A673 (cell line): ENCODE results near the gene SRM. TPM values are rescaled to one million over a fixed set of nuclear protein-coding genes. Genes with fewer than 3 reads are reported as not detected.
"Not testable (repeated sequence)": the region's sequence is repeated elsewhere in the genome, so short reads cannot be mapped to it uniquely, and the experiment has no call there.

Experiments
- BruUV-seq: library from RNA; stranded (reverse); fragments of 400-500 nt; replicated peaks from 2 replicates; lab custom pipeline; 2021; lab: Mats Ljungman, UMichigan
- CTCF ChIA-PET: fragments of 300-600 bp; sonication (Branson Sonifier 250); formaldehyde crosslinking; loops from one replicate; lab custom pipeline; 2022; ENCODE audit warnings: antibody characterized with exemption; lab: Charles Lee
- POLR2A ChIA-PET: fragments of 300-600 bp; sonication (Branson Sonifier 250); formaldehyde crosslinking; loops from one replicate; lab custom pipeline; 2022; ENCODE audit warnings: antibody characterized with exemption; ENCODE audit not compliant: low non-redundant PET; lab: Charles Lee
- DNase-seq: peaks from one replicate; pipeline ENCODE4 v3.0.0-alpha.2; 2015; ENCODE audit warnings: low spot score
- H3K27ac ChIP-seq: fragments of 200-600 bp; sonication (generic); 2 replicates; pipeline ENCODE4 v1.5.1; 2016; ENCODE audit warnings: mixed run types, low read depth, mild to moderate bottlenecking, mixed read lengths, antibody characterized with exemption, low read length; ENCODE audit not compliant: poor library complexity, severe bottlenecking
- H3K27me3 ChIP-seq: fragments of 200-600 bp; sonication (generic); replicated peaks from 2 replicates; pipeline ENCODE4 v1.6.1; 2017; ENCODE audit warnings: mixed run types, low read depth, mild to moderate bottlenecking, mixed read lengths, antibody characterized with exemption, low read length; ENCODE audit not compliant: insufficient read depth, poor library complexity
- H3K36me3 ChIP-seq: fragments of 200-600 bp; sonication (generic); 2 replicates; pipeline ENCODE4 v1.6.1; 2016; ENCODE audit warnings: mixed run types, mild to moderate bottlenecking, mixed read lengths, antibody characterized with exemption, low read length; ENCODE audit not compliant: insufficient read depth, poor library complexity, severe bottlenecking
- H3K4me1 ChIP-seq: fragments of 200-600 bp; sonication (generic); 2 replicates; pipeline ENCODE4 v1.6.1; 2017; ENCODE audit warnings: mixed run types, mild to moderate bottlenecking, mixed read lengths, antibody characterized with exemption, low read length; ENCODE audit not compliant: insufficient read depth, poor library complexity, severe bottlenecking
- H3K4me3 ChIP-seq: fragments of 200-600 bp; sonication (generic); 2 replicates; pipeline ENCODE4 v1.5.1; 2016; ENCODE audit warnings: low read depth, mixed run types, mild to moderate bottlenecking, mixed read lengths, low read length; ENCODE audit not compliant: poor library complexity, severe bottlenecking
- H3K9me3 ChIP-seq: fragments of 200-600 bp; sonication (generic); 2 replicates; pipeline ENCODE4 v1.6.1; 2016; ENCODE audit warnings: mixed run types, low read depth, mild to moderate bottlenecking, mixed read lengths, antibody characterized with exemption, low read length; ENCODE audit not compliant: poor library complexity, severe bottlenecking
- EZH2 ChIP-seq: fragments of 200-600 bp; sonication (generic); IDR thresholded peaks from 2 replicates; pipeline ENCODE4 v1.6.1; 2017; ENCODE audit warnings: borderline replicate concordance, low read depth, mild to moderate bottlenecking, mixed read lengths, antibody characterized with exemption, low read length; ENCODE audit not compliant: poor library complexity, severe bottlenecking
- intact Hi-C: fragments of 100-400 bp; cut with micrococcal nuclease; formaldehyde crosslinking; loops from one replicate; pipeline ENCODE4 v1.10.0; 2022; ENCODE audit not compliant: unreplicated experiment
- total RNA-seq: library from RNA; stranded (reverse); gene quantifications from 2 replicates; pipeline ENCODE4 v1.2.3, GENCODE V29; 2021
- TF ChIP-seq, protein P1 (sequence below): fragments of 300-800, 200-600 bp; sonication (generic); conservative IDR thresholded peaks from 2 replicates; pipeline ENCODE4 v1.5.1; 2017; ENCODE audit warnings: low read depth, mild to moderate bottlenecking, antibody characterized with exemption, low read length, moderate library complexity, mixed read lengths

SRM gene
- total RNA-seq, 1 experiment from 2014 or later = 206 TPM

DNA sequence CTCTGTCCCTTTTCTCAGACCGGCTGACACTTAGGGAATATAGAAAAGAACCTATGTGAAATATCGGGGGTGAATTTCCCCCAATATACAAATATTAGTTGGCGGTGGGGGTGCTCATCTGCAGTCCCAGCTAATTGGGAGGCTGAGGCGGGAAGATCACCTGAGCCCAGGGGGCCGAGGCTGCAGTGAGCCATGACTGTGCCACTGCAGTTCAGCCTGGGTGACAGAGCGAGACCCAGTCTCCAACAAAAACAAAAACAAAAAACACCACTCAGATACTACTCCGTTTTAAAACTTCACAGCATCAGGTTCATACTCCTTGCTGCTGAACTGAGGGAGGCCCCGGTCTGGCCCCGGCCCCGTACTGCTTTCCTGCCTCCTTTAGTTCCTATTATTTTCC is 45.8 kb upstream of the SRM start:
- POLR2A ChIA-PET = no interaction called here
- no peak for TF ChIP-seq EZH2
- TF ChIP-seq, protein P1, sequence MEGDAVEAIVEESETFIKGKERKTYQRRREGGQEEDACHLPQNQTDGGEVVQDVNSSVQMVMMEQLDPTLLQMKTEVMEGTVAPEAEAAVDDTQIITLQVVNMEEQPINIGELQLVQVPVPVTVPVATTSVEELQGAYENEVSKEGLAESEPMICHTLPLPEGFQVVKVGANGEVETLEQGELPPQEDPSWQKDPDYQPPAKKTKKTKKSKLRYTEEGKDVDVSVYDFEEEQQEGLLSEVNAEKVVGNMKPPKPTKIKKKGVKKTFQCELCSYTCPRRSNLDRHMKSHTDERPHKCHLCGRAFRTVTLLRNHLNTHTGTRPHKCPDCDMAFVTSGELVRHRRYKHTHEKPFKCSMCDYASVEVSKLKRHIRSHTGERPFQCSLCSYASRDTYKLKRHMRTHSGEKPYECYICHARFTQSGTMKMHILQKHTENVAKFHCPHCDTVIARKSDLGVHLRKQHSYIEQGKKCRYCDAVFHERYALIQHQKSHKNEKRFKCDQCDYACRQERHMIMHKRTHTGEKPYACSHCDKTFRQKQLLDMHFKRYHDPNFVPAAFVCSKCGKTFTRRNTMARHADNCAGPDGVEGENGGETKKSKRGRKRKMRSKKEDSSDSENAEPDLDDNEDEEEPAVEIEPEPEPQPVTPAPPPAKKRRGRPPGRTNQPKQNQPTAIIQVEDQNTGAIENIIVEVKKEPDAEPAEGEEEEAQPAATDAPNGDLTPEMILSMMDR = no peak
- Histone ChIP-seq H3K4me3 (no peak overlapping the region), H3K36me3 (peaks cover 20% of the 10 kb centered on the region), H3K4me1 (no peaks in the 10 kb centered on the region), H3K27ac (no peak overlapping the region), H3K9me3 (no peaks in the 10 kb centered on the region), H3K27me3 (no peaks in the 10 kb centered on the region)
- no TSS peak for BruUV-seq
- intact Hi-C loops = no loop called here
- CTCF ChIA-PET = no interaction called here
- no peak for DNase-seq

DNA sequence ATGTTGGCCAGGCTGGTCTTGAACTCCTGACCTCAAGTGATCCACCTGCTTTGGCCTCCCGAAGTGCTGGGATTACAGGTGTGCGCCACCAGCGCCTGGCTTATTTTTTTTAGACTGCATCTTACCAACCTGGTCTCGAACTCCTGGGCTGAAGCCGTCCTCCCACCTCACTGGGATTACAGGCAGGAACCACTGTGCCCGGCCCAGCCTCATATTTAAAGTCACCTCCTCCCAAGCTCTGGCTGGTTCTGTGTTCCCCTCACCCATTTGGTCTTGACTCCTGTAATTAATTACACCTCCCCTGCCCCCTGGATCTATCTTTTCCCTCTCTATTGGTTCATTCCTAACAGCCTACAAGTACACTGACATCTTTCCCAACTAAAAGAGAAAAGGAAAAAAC is 41.5 kb upstream of the SRM start:
- no peaks in the 10 kb centered on the region for H3K9me3 ChIP-seq
- TF ChIP-seq, protein P1 = no peak
- TF ChIP-seq EZH2 = no peak
- peaks cover 11% of the 10 kb centered on the region for H3K4me1 ChIP-seq
- H3K27ac ChIP-seq = no peak overlapping the region
- ChIA-PET POLR2A (no interaction called here), CTCF (interaction anchor here (0.6 kb wide), 2 partner anchors 73 to 77 kb away, joined by 3 read pairs; no protein-coding TSS in a partner anchor)
- peaks cover 11% of the 10 kb centered on the region for H3K36me3 ChIP-seq
- intact Hi-C loops = no loop called here
- BruUV-seq = TSS peak; percentile 20
- H3K27me3 ChIP-seq = no peaks in the 10 kb centered on the region
- H3K4me3 ChIP-seq = no peak overlapping the region
- DNase-seq = no peak

DNA sequence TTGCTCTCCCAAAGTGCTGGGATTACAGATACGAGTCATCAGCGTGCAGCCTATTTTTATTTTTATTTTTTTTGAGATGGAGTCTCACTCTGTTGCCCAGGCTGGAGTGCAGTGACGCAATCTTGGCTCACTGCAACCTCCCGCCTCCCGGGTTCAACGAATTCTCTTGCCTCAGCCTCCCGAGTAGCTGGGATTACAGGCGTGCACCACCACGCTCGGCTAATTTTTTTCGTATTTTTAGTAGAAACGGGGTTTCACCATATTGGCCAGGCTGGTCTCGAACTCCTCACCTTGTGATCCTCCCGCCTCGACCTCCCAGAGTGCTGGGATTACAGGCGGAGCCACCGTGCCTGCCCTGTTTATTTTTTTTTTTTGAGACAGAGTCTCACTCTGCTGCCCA is 41.0 kb upstream of the SRM start:
- BruUV-seq, intact Hi-C loops, DNase-seq, H3K9me3 ChIP-seq, H3K27ac ChIP-seq, POLR2A ChIA-PET, H3K4me3 ChIP-seq, H3K27me3 ChIP-seq: not testable (repeated sequence)
- Histone ChIP-seq H3K36me3 (peaks cover 16% of the 10 kb centered on the region), H3K4me1 (peaks cover 11% of the 10 kb centered on the region)
- CTCF ChIA-PET = interaction anchor here (0.6 kb wide), 1 partner anchor 77 kb away, joined by 3 read pairs; no protein-coding TSS in a partner anchor

DNA sequence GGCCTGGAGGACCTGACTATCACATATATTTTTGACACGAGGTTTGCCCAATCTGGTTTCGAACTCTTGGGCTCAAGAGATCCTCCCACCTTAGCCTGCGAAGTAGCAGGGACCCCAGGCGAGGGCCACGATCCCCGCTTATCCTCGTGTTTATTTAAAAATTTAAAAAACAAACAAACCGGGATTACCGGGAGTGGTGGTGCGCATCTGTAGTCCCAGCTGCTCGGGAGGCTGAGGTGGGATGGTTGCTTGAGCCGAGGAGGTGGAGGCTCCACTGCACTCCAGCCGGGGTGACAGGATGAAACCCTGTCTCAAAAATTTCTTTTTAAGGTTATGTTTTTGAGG is 40.3 kb upstream of the SRM start:
- Histone ChIP-seq H3K9me3 (no peaks in the 10 kb centered on the region), H3K27me3 (no peaks in the 10 kb centered on the region), H3K27ac (peak overlapping the region; percentile 94), H3K4me1 (peaks cover 11% of the 10 kb centered on the region), H3K4me3 (peak overlapping the region; percentile 90), H3K36me3 (peaks cover 23% of the 10 kb centered on the region)
- intact Hi-C loops = no loop called here
- no peak for DNase-seq
- CTCF ChIA-PET = no interaction called here
- POLR2A ChIA-PET = no interaction called here
- TSS peak; percentile 89 for BruUV-seq
- TF ChIP-seq, protein P1 = no peak
- TF ChIP-seq EZH2 = no peak
